T-helper 2 cell treated with Interferon-gamma antibody and Interleukin-4, amounts not matched to agents 5 μg/mL and 100 μg/mL, for 36 hours (primary cell): ENCODE measurements around the gene NTSR1.
A peak's percentile ranks its signal among the peaks of the same experiment; 100 is the strongest.

Experiments used
- DNase-seq: peaks from one replicate; pipeline ENCODE4 v3.0.0; 2021; ENCODE audit warnings: low spot score
- H3K27ac Mint-ChIP-seq: one replicate; pipeline ENCODE4 v1.8.0; 2021; ENCODE audit warnings: mild to moderate bottlenecking, mixed read lengths
- H3K27me3 Mint-ChIP-seq: one replicate; pipeline ENCODE4 v1.8.0; 2021; ENCODE audit warnings: low read depth, mixed read lengths
- H3K36me3 Mint-ChIP-seq: one replicate; pipeline ENCODE4 v1.8.0; 2021; ENCODE audit warnings: low read depth, mixed read lengths
- H3K4me1 Mint-ChIP-seq: one replicate; pipeline ENCODE4 v1.8.0; 2021; ENCODE audit warnings: low read depth, mixed read lengths
- H3K4me3 Mint-ChIP-seq: one replicate; pipeline ENCODE4 v1.8.0; 2022; ENCODE audit warnings: mild to moderate bottlenecking, moderate library complexity, mixed read lengths
- H3K9me3 Mint-ChIP-seq: one replicate; pipeline ENCODE4 v1.8.0; 2021; ENCODE audit warnings: mixed read lengths

Gene NTSR1

DNA sequence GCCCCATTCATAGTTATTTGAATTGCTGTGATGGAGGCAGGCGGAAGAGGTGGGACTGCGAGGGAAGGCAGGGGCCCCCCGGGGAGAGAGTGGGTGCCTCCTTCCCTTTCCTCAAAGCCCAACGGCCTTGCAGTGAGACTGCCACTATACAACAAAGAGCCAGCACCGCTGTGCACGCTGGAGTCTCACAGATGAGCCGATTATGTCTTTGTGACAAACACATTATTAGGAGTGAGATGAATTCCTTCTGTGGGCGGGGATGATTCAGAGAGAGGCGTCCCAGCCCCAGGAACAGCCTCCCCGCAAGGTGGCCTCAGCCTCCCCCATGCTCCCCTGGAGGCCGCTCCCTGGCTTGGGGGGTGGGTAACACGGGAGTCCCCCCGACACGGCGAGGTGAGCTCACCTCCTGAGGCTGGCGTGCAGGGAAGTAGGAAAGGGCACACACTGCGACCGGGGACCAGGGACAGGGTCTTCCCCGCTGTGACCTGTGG, 26.7 kb downstream of the NTSR1 start:
- Mint-ChIP-seq H3K36me3 (no peaks in the 10 kb centered on the region), H3K4me1 (peaks cover 25% of the 10 kb centered on the region), H3K27ac (no peak overlapping the region), H3K9me3 (no peaks in the 10 kb centered on the region), H3K4me3 (no peak overlapping the region), H3K27me3 (peaks cover 18% of the 10 kb centered on the region)
- no peak for DNase-seq

DNA sequence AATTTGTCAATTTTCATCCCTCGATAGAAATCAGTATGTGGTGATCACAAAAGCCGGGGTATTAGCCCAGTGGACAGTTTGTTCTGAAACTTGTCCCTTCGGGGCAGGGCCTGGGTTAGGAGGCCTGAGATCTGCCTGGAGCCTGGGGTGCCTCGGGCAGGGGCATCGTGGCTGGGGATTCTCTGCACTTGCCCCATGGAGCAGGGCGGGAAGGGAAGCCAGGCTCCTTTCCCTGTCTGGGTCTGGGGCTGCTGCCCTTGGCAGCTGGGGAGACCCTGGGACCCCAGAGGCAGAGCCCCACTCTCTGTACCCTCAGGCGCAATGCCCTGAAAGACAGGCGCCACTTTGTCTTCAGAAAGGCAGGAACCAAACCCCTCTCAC, 27.4 kb downstream of the NTSR1 start:
- Mint-ChIP-seq H3K4me3 (no peak overlapping the region), H3K27ac (no peak overlapping the region), H3K4me1 (peaks cover 25% of the 10 kb centered on the region), H3K27me3 (peaks cover 14% of the 10 kb centered on the region), H3K36me3 (no peaks in the 10 kb centered on the region), H3K9me3 (no peaks in the 10 kb centered on the region)
- no peak for DNase-seq

DNA sequence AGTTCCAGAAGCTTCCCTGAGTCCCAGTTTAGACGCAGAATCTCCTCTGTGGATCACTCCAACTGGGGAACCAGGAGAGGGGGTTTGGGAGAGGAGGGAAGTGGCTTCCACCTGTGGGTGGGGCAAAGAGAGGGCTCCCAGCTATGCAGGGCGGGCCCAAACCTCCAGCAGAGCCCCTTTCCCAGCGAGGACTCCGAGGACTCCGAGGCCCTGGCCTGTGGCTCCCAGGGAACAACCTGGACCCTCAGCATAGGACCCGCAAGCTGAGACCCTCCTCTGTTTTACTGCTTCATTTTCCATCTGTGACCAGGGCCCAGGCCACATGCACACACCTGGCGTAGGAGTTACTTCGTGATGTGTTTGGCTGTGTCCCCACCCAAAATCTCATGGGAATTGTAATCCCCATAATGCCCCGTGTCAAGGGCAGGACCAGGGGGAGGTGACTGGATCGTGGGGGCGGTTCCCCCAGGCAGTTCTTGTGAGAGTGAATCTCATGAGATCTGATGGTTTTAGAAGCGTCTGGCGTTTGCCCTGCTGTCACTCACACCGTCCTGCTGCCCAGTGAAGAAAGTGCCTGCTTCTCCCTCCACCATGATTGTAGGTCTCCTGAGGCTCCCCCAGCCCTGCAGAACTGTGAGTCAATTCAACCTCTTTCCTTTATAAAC, 27.9 kb downstream of the NTSR1 start:
- DNase-seq, result no peak
- Mint-ChIP-seq H3K27me3 (peaks cover 14% of the 10 kb centered on the region), H3K4me1 (peaks cover 27% of the 10 kb centered on the region), H3K36me3 (no peaks in the 10 kb centered on the region), H3K9me3 (no peaks in the 10 kb centered on the region), H3K27ac (no peak overlapping the region), H3K4me3 (no peak overlapping the region)

DNA sequence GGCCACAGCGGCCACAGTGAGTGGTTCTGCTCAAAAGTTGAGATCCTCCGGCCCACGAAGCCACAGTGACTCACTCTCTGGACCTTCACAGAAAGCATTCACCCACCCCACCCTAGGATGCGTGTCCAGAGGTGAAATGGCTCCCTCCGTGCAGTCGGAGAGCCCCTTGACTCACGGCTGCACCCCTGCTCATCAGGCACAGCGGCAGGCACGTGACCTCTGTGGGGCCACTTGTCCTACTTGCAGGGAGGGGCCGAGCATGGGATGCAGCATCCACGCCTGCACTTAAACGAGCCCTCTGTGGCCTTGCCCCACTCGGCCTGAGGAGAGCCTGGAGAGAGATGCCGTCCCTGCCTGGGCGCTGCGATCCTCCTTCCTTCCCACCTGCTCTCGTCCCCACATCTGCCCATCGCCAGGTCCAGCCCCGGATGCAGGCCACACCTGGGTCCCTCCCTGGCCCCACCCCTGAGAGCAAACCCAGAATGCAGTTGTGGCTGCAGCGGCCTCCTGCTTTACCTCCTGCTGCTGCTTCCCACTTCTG, 28.7 kb downstream of the NTSR1 start:
- Mint-ChIP-seq H3K4me3 (no peak overlapping the region), H3K4me1 (peaks cover 32% of the 10 kb centered on the region), H3K27me3 (peaks cover 14% of the 10 kb centered on the region), H3K36me3 (no peaks in the 10 kb centered on the region), H3K27ac (no peak overlapping the region), H3K9me3 (no peaks in the 10 kb centered on the region)
- no peak for DNase-seq

DNA sequence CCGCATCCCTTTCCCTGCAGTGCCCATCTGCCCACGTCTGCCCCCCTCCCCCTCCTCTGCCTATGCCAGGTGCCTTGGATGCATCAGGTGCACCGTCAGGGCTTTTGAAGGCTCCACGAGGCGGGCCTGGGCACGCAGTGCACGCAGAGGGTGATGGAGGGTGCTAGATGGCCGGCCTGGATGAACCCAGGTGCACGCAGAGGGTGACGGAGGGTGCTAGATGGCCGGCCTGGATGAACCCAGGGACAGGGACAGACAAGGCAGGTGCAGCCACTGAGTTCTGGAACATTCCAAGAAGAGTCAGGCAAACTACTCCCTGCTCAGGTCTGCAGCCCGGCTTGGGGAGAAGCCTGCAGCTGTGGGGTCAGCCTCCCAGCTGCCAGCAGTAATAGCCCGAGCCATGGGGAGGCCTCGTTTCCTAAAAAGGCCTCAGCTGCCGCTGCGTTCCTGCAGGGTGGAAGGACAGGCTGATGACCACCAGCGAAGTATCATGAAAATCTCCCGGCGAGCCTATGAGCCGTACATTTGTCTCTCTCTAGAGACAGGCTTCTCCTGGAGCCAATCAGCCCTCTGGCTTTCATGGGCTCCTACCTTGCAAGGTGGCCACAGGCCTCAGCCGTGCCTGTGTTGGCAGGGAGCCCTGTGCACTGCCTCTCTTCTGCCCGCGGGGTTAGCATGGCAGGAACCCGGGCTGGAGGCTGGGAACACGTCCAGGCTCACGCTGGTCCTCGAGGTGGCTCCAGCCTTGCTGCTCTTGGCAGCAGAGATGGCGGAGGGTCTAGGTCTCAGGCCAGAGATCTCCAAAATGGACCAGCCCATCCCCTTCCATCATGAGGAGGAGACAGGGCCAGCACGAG, 29.6 kb downstream of the NTSR1 start:
- H3K27me3 Mint-ChIP-seq, result peaks cover 7% of the 10 kb centered on the region
- peak overlapping the region; percentile 97 for H3K27ac Mint-ChIP-seq
- DNase-seq, result no peak
- H3K36me3 Mint-ChIP-seq, result no peaks in the 10 kb centered on the region
- no peak overlapping the region for H3K4me3 Mint-ChIP-seq
- H3K9me3 Mint-ChIP-seq, result no peaks in the 10 kb centered on the region
- H3K4me1 Mint-ChIP-seq, result peaks cover 29% of the 10 kb centered on the region

DNA sequence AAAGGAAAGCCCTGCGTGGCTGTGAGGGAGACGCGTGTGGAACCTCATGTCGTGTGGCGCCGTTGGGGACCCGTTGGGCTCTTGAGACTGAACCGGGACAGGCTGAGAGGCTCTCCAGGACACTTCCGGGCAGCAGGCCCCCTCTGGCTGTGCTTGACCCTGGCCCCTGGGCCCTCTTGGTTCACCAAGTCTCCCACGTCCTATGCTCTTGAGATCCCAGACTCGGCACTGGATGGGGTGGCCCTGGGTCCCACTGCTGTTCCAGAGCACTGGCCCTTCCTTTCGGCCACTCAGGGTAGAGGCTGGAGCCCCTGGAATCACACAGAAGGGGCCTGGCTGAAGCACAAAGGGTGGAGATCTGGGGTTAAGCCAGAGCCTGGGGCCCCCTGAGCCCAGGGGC, 30.4 kb downstream of the NTSR1 start:
- Mint-ChIP-seq H3K36me3 (no peaks in the 10 kb centered on the region), H3K4me1 (peaks cover 29% of the 10 kb centered on the region), H3K4me3 (peak overlapping the region; percentile 85), H3K27ac (peak overlapping the region; percentile 97), H3K27me3 (peaks cover 3% of the 10 kb centered on the region), H3K9me3 (no peaks in the 10 kb centered on the region)
- no peak for DNase-seq

DNA sequence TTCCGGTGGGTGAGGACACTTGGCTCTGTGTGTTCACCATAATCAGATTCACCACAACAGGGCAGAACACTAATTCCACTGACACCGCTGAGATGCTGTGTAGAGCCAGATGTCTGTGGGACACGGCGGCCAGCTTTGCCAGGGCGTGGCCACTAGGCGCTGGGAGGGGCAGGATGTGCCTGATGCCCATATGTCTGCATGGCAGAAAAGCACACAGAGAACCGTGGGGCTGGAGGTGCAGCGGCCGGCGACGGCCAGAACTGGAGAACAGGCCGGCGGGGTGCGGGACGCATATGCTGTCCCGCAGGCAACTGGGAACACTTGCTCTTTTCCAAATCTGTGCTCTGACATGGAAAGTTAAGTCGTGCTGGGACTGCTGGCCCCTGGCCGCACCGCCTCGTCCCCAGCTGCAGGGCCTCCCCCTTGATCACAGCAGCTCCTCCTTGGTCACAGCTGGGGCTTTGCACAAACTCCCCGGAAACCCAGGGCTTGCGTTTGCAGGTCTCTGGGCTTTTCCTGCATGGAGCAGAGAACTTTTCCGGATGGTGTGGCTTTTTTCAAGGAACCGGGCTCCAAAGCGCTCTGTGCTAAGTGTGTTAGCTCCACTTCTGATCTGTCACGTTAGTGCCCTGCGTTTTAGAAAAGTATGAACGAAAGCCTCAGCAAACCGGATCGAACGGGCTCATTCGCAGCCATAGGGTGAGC, 31.1 kb downstream of the NTSR1 start:
- Mint-ChIP-seq H3K27ac (peak overlapping the region; percentile 97), H3K4me1 (peaks cover 27% of the 10 kb centered on the region), H3K27me3 (peaks cover 3% of the 10 kb centered on the region), H3K36me3 (no peaks in the 10 kb centered on the region), H3K9me3 (no peaks in the 10 kb centered on the region), H3K4me3 (peak overlapping the region; percentile 85)
- DNase-seq, result peak; percentile 40

DNA sequence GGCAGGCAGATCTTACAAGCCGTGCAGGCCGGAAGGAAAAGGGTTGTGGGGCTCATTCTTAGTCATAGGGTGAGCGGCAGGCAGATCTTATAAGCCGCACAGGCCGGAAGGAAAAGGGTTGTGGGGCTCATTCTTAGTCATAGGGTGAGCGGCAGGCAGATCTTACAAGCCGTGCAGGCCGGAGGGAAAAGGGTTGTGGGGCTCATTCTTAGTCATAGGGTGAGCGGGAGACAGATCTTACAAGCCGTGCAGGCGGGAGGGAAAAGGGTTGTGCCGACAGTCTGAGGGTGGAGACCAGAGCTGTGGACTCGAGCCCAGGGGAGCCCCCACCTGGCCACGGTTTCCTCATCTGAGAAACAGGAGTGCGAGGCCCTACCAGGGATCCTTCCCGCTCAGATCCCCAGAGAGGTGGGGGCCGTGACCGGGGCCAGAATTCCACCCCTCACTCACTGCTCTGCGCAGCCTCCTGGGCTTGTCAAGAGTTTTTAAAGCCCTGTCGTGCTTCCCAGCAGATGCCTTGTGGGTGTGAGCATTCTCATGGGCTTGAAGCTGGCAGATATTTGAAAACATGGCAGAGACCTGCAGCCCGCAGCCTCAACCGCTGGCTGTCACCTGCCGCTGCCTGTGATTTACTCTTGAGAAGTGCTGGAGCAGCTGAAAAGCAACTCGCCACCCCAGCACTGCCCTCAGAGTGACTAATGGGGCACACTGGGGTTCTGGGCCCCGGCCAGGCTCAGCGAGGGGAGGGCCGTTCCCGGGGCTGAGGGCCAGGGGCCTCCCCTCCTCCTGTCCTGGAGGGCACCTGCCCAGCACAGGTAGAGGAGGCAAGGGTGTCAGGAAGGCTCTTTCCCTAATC, 31.9 kb downstream of the NTSR1 start:
- Mint-ChIP-seq H3K27ac (peak overlapping the region; percentile 97), H3K4me3 (peak overlapping the region; percentile 85), H3K9me3 (no peaks in the 10 kb centered on the region), H3K4me1 (peaks cover 29% of the 10 kb centered on the region), H3K27me3 (peaks cover 9% of the 10 kb centered on the region), H3K36me3 (no peaks in the 10 kb centered on the region)
- peak; percentile 91 for DNase-seq

DNA sequence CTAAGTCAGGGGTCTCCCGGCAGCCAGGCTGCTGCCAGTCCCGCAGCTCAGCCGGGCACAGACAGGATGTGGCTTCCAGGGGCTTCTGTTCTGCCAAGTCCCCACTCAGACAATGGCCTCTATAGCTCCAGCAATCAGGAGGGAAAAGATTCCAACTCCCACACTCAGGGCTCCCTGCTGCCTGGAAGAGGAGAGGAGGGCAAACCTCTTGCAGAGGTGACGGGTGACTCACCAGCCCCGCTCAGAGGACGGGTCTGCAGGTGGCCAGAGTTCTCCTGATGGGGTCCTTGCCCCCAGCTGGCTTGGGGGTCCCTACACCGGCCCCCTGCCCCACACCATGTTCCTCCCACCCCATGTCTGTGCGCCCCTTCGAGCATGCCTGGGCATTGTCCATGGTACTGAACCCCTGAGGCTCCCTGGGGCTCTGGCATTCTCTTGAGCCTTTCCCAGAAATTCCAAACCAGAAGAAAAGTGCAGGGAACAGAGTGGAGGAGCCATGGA, 32.6 kb downstream of the NTSR1 start:
- peak overlapping the region; percentile 26 for H3K27ac Mint-ChIP-seq
- H3K4me1 Mint-ChIP-seq, result peaks cover 29% of the 10 kb centered on the region
- no peaks in the 10 kb centered on the region for H3K36me3 Mint-ChIP-seq
- DNase-seq, result no peak
- H3K4me3 Mint-ChIP-seq, result peak overlapping the region; percentile 20
- no peaks in the 10 kb centered on the region for H3K9me3 Mint-ChIP-seq
- H3K27me3 Mint-ChIP-seq, result peaks cover 10% of the 10 kb centered on the region

DNA sequence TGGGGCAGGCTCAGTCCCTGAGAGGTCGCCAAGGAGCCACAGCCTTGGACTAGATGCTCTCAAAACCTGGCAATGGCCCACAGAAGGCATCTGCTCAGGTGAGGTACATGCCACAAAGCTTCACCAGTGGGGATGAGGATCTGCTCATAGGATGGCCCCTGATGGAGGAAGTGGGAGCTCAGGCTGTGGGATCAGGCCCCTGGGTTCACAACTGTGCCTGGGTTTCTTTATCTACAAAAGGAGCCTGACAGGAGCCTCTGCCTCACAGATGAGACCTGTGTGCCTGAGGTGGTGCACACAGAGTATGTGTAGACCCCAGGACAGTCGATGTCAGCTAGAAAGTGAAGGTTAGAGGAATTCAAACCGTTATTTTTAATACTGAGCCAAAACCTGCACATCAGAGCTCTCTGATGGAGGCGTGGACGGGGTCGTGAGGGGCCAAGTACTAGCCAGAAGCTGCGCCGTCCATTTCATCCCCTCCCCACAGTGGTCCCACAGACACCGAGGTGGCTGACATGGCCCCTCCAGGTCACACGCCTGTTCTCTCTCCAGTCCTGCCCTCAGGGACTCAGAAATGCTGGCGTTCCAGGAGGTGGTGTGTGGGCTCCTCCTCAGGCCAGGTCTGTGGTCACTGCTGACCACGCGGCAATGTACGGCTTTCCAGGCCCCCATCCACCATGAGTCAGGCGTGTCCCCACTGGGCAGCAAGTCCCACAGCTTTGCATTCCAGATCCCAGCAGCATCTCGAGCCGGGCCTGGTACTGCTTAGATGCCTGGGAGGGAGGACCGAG, 33.3 kb downstream of the NTSR1 start:
- Mint-ChIP-seq H3K9me3 (no peaks in the 10 kb centered on the region), H3K4me3 (peak overlapping the region; percentile 20), H3K27ac (peak overlapping the region; percentile 26), H3K36me3 (no peaks in the 10 kb centered on the region), H3K27me3 (peaks cover 16% of the 10 kb centered on the region), H3K4me1 (peaks cover 29% of the 10 kb centered on the region)
- DNase-seq, result no peak

DNA sequence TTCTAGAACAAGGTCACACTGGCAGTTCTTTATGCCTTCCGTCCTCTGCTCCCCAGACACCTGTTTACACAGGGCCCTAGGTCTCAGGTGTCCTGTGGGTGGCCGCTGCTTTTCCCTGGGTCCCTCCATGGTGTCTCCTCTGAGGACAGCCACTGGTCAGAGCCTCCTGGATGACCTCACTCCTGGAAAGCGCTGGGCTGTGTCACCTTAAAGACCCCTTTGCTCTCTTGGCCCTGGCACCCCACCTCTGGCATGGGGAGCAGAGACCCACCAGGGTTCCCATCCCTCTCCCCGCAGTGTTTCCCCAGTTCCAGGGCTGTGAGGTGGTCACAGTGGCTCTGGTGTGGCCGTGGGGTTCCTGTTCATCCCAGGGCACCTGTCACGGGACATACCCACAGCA, 33.9 kb downstream of the NTSR1 start:
- Mint-ChIP-seq H3K9me3 (no peaks in the 10 kb centered on the region), H3K27ac (no peak overlapping the region), H3K27me3 (peaks cover 20% of the 10 kb centered on the region), H3K4me1 (peaks cover 29% of the 10 kb centered on the region), H3K36me3 (no peaks in the 10 kb centered on the region), H3K4me3 (no peak overlapping the region)
- no peak for DNase-seq

DNA sequence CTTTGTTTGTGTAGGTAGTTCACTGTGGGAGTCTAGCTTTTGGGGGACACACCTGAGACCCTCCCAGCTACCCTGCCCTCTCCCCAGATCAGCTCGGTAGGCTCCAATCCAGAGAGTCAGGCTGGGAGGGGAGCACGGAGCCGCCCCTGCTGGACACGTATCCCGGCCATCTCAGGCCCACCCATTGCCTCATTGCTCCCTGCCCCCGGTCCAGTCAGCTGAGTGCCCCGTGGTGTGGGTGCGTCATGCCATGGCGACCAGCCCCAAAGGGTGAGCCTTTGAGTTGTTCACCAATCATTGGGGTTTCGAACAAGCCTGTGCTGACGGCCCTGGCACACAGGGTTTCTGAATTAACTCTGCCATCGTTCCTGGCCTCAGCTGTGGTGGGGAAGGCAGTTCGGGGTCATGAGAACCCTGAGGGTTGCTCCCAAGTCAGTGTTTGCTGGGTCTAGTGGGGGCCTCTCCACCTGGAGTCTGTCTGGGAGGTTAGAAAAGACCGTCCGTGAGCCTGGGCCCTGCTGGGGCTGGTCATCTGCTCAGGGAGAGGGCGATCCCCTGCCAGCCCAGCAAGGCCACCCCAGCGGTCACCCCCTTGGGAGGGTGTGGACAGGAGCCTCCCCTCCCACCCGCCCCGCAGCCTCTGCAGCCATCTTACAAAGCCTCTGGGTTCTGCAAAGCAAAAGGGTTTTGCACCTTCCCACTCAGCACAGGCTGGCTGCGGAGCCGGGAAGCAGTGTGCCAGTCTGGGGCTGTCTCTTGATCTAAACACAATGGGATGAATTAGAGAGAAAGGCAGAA, 34.5 kb downstream of the NTSR1 start:
- peaks cover 23% of the 10 kb centered on the region for H3K27me3 Mint-ChIP-seq
- DNase-seq, result no peak
- no peaks in the 10 kb centered on the region for H3K9me3 Mint-ChIP-seq
- H3K36me3 Mint-ChIP-seq, result no peaks in the 10 kb centered on the region
- H3K4me1 Mint-ChIP-seq, result peaks cover 29% of the 10 kb centered on the region
- H3K27ac Mint-ChIP-seq, result no peak overlapping the region
- H3K4me3 Mint-ChIP-seq, result no peak overlapping the region
